GM19438 (cell line): ENCODE measurements around the gene PKN3.
"Not testable (repeated sequence)": the region's sequence is repeated elsewhere in the genome, so short reads cannot be mapped to it uniquely, and the experiment has no call there.

ENCODE experiments used
- ATAC-seq: cut with Tn5 transposase; IDR thresholded peaks from one replicate; pipeline ENCODE4 v1.9.1; 2021; ENCODE audit warnings: low read depth; ENCODE audit not compliant: unreplicated experiment

PKN3 gene

DNA sequence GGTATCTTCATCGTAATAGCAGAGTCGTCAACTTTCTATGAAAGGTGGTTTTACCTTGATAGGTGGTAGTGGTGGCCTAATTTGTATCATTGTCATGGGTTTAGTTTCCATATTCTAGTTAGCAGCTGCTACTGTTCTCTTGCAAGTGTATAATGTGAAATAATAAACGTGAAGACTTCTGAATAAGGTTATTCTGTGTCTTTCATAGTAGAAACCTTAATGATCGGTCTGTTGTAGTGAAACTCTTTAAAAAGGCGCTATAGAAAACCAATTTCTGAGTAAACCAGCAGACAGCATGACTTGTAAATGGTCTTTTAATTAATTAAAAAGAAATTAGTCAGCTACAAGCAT lies 11.6 kb upstream of the PKN3 start:
- ATAC-seq, result no peak

DNA sequence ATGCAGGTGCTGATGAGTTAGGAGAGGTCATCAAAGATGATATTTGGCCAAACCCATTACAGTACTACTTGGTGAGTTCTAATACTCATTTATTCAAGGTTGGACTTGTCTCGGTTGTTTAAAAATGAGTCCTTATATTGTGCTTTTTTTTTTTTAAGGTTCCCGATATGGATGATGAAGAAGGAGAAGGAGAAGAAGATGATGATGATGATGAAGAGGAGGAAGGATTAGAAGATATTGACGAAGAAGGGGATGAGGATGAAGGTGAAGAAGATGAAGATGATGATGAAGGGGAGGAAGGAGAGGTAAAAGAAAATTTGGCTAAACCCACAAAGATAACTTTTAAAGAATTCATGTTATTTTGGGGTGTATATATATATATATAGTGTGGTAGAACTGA lies 8.6 kb upstream of the PKN3 start:
- not testable (repeated sequence) for ATAC-seq

DNA sequence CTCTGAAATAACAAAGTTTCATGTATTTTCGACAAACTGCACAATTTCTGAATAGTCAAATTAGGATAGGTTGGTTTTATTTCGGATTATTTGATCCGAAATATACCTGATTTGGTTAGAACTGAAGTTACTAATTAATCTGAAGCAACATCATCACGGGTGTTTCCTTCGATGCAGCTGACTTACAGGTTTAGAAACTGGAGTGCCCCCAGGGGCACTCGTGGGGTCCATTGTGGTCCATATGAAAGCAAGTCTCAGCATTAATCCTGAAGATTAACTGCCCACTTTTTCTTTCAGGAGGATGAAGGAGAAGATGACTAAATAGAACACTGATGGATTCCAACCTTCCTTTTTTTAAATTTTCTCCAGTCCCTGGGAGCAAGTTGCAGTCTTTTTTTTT lies 8.0 kb upstream of the PKN3 start:
- no peak for ATAC-seq

DNA sequence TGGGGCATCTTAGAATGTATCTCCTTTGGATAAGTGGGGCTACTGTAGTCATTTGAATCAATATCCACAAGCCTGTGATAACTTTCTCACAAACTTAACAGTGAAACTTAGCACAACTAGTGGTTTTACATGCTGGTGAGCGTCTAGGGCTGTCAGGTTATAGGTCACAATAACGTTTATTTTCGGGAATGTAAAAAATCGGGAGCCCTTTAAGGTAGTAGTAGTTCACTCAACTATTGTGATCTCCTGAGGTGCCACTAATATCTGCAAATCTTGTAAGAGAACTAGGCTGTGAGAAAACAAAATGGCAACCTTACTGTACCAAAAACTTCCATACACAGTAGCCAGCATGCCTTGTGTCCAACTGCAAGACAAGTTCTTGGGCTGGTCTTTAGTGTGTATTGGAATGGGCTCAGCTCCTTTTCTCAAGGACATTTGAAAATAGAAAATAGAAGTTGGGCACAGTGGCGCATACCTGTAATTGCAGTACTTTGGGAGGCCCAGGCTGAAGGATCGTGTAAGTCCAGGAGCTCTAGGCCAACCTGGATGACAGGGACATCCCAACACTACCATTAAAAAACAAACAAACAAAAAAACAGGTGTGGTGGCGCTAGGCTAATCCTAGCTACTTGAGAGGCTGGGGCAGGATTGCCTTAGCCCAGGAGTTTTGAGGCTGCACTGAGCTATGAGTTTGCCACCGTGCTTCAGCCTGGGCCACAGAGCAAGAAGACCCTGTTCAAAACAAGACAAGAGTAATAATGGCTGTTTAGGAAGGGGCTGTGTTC lies 5.2 kb upstream of the PKN3 start:
- no peak for ATAC-seq

DNA sequence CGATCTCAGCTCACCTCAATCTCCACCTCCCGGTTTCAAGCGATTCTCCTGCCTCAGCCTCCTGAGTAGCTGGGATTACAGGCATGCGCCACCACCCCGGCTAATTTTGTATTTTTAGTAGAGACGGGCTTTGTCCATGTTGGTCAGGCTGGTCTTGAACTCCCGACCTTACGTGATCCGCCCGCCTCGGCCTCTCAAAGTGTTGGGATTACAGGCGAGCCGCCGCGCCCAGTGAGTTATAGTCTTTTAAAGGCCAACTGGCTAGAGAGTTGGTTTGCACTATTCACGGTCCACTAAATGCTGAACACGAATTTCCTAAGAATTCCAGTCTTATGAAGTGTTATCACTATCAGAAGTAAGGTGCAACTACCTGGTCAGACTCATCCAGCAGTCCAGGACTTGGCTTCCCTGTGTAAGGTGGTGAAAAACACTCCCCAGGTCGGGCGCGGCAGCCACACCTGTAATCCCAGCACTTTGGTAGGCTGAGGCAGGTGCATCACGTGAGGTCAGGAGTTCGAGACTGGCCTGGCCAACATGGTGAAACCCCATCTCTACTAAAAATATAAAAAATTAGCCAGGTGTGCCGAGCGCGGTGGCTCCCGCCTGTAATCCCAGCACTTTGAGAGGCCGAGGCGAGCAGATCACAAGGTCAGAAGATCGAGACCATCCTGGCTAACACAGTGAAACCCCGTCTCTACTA lies 3.1 kb upstream of the PKN3 start:
- ATAC-seq, result not testable (repeated sequence)

DNA sequence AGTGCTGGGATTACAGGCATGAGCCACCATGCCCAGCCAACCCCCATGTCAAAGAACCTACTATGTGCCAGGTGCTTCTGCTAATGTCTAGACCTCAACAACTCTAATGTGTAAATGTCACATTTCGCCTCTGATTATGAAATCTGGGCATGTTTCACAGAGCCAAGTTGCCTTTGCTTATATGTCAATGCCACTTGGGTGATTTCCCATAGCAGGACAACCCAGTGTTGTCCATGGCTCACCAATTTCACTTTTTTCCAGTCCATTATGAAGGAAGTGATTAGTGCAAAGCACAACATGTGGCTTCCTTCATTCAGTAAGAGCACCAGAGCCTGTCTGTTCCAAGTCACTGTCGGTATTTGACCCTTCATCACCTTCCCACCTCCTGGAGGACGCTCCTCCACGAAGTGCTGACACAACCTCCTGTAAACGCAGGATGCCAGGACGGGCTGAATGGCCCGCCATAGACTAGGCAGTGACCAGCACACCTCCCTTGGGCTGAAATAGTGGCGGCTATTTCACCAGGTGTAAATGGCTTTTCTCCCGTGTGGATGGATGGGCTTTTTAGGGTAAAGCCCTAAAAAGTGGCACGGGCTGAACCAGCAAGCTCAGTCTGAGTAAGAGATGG lies 962 bp upstream of the PKN3 start:
- no peak for ATAC-seq

DNA sequence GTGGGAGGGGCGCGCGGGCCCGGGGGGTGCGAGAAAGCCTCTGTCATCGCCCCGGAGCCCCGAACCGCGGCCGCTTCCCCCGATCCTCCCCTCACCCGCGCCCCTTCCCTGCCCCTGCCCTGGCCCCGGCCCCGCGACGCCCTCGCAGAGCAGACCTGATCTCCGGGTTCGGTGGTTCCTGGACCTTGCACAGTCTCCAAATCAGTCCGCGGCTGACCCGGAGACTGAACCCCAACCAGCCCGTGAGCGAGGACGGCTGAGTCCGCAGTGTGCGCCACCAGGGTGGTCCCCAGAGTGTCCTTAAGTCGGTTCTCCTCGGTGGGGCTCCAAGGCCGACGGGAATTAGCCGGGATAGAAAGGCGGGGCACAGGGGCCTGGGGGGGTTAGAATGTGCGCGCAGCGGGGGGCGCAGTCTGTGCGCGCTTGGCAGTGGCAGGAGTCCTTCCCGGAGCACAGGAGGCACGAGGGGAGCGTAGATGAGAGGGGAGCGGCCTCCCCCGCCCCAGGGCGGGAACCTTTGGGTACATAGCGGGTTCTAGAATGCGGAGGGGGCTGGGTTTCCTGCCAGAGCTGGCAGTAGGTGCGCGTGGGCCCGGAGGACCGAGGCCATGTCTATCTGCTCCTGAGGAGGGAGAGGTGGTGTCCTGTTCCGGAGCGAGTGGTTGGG lies 779 bp downstream of the PKN3 start:
- ATAC-seq, result peak; percentile 18

DNA sequence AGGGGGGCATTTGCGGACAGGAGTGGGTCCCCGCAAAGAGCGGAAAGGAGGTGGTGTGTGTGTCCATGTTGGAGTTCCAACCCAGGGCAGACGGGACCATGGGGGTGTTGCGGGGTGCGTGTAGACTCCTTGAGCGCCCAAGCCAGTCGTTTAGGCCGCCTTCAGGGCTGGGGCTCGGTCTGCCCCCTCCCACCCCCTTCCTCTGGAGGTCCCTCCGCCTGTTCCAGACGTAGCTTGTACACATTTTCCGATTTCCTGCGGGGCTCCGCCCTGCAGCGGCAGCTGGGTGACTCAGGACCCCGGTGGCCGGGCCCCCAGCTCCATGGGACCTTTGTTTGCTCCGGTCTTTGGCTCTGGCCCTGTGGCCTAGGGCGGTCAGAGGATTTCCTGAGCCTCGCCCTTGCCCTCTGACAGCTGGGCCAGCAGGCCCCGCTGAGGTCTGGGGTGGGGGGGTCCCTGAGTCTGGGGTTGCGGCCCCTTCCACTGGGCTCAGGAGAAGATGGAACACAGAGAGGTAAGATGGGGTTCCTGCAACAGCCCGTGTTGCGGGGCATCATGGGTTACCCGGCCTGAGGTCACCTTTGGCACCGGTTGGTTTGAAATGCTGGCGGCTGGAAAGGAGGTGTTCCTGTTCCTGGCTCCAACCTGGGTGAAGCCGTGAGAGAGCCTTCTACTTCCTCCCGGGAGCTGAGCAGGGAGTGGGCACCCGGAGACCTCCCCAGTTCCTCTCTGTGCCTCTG lies 1.5 kb downstream of the PKN3 start:
- no peak for ATAC-seq

DNA sequence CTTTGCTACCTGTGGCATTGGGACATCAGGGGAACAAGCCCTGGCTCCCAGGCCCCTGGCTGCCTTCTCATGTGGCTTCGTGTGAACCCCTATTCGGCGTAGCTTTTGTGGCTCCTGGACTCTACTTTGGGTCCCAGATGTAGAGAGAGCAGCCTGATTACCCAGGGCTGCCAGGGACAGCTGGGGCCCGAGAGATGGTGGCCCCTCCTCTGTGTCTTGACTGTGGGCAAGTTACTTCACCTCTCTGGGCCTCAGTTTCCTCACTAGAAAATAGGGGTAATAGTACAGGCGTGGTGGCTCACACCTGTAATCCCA lies 2.0 kb downstream of the PKN3 start:
- no peak for ATAC-seq

DNA sequence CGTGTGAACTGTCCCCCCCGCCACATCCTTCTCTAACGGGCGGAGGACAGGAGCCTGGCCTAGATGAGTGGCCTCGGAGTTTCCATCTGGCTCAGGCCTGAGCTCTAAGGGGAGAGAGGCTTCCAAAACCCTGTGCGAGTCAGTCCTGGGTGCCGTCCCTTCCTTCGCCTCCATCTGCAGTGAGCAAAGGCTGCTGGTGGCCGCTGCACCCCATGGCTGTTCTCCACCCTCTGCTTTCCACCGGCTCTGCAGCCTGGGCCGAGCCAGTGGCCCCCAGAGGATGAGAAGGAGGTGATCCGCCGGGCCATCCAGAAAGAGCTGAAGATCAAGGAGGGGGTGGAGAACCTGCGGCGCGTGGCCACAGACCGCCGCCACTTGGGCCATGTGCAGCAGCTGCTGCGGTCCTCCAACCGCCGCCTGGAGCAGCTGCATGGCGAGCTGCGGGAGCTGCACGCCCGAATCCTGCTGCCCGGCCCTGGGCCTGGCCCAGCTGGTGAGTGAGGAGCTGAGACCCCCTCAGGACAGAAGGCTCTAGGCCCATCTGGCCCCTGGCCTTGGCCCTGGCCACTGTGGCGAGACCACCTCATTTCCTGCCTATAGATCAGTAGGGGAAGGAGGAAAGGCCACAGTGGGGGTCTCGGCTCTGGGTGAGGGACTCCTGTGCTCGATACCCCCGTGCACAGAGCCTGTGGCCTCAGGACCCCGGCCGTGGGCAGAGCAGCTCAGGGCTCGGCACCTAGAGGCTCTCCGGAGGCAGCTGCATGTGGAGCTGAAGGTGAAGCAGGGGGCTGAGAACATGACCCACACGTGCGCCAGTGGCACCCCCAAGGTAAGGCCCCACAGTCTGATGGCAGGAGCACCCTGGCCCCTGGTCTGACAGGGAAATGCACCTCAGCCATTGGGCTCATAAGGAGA lies 3.0 kb downstream of the PKN3 start:
- no peak for ATAC-seq

DNA sequence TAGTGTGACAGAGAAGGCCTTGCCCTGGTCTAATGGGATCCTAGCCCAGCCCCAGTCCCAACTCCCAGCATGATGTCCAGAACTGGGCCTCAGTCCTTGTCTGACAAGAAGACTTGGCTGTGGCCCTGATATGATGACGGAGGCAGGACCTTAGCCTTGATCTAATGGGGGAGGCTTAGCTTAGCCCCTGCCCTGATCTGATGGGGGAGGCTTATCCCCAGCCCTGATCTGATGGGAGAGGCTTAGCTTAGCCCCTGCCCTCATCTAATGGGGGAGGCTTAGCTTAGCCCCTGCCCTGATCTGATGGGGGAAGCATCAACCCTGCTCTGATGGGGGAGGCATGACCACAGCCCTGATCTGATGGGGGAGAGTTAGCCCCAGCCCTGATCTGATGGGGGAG lies 3.7 kb downstream of the PKN3 start:
- no peak for ATAC-seq

DNA sequence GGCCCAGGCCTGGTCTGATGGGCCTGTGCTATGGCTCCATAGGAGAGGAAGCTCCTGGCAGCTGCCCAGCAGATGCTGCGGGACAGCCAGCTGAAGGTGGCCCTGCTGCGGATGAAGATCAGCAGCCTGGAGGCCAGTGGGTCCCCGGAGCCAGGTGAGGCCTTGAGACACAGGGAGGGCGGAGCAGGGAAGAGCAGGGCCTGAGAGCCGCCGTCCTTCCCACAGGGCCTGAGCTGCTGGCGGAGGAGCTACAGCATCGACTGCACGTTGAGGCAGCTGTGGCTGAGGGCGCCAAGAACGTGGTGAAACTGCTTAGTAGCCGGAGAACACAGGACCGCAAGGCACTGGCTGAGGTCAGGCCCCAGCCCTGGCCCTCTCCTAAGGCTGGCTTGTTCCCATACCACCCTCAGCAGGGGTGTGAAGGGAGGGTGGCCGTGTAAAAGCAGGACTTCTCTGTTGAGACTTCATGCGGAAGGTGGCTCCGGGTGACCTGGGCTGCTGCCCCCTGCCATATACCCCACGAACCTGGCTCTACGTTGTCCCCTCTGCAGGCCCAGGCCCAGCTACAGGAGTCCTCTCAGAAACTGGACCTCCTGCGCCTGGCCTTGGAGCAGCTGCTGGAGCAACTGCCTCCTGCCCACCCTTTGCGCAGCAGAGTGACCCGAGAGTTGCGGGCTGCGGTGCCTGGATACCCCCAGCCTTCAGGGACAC lies 4.5 kb downstream of the PKN3 start:
- no peak for ATAC-seq

DNA sequence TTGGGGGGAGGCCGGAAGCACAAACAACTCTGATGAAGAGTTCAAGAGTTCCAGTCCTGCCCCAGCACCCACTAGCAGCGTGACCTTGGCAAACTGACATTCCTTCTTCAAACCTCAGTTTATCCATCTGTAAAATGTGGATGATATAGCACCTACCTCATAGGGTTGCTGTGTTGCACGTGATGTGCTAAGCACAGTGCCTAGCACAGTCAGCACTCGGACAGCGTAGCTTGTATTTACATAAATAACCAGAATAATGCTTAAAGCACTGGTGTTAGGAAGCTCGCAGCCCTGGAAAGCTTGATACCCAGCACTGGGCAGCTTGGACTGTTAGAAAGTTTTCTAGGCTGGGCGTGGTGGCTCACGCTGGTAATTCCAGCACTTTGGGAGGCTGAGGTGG lies 5.1 kb downstream of the PKN3 start:
- ATAC-seq, result no peak

DNA sequence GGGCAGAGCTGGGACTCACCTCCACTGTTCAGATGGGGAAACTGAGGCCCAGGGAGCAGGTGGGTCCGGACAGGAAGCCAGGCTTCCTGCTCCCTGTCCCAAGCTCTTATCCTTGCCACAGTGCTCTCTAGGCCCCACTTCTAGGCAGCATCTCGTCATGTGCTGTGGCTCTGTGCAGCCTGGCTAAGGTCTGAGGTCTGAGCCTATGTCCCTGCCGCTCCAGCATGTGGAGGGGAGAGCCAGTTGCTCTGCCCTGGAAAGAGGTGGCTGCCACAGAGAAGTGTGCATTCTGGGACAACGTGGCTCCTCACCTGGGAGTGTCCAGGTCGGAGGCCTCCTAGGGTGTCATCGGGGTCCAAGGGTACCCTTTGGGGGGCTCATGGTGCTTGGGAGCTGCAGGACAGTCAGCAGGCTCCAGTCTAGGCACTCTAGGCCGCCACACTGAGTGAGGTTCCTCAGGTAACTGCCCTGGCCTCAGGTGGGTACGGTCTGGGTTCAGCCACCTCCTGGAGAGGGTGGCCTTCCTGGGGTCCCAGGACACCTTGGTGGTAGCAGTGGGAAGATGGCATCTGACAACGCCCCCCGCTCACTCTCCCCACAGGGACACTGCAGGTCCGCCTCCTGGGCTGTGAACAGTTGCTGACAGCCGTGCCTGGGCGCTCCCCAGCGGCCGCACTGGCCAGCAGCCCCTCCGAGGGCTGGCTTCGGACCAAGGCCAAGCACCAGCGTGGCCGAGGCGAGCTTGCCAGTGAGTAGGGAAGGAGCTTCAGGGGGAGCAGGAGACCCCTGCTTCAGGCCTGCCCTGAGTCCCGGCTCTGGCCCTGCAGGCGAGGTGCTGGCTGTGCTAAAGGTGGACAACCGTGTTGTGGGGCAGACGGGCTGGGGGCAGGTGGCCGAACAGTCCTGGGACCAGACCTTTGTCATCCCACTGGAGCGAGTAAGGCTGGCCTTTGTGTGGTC lies 10.4 kb downstream of the PKN3 start:
- ATAC-seq, result no peak

DNA sequence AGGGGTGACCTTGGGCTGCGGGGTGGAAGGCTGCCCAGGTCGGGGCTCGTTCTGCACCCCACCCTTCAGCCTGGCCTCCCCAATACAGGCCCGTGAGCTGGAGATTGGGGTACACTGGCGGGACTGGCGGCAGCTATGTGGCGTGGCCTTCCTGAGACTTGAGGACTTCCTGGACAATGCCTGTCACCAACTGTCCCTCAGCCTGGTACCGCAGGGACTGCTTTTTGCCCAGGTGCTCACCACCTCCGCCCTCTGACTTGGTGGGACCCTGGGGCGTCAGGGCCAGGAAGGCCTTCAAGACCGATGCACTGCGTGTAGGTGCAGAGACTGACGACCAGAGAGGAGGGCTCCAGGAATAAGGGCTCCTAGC lies 11.1 kb downstream of the PKN3 start:
- no peak for ATAC-seq

DNA sequence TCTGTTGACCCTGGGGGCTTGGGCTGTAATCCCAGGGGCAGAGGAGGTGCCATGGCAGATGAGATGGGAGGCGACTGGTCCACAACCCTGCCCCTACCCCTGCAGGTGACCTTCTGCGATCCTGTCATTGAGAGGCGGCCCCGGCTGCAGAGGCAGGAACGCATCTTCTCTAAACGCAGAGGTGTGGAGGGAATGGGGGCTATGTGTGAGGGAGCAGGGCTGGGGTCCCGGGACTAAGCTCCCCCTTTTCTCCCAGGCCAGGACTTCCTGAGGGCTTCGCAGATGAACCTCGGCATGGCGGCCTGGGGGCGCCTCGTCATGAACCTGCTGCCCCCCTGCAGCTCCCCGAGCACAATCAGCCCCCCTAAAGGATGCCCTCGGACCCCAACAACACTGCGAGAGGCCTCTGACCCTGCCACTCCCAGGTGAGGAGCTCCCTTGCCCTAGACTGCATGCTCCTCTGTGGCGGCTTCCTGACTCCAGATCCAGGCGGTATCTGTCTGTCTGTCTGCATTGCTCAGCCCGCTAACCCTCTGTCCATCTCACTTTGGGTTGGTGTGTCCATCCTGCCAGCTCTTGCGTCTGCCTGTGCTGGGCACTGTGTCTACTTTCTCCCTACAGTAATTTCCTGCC lies 11.8 kb downstream of the PKN3 start:
- no peak for ATAC-seq

DNA sequence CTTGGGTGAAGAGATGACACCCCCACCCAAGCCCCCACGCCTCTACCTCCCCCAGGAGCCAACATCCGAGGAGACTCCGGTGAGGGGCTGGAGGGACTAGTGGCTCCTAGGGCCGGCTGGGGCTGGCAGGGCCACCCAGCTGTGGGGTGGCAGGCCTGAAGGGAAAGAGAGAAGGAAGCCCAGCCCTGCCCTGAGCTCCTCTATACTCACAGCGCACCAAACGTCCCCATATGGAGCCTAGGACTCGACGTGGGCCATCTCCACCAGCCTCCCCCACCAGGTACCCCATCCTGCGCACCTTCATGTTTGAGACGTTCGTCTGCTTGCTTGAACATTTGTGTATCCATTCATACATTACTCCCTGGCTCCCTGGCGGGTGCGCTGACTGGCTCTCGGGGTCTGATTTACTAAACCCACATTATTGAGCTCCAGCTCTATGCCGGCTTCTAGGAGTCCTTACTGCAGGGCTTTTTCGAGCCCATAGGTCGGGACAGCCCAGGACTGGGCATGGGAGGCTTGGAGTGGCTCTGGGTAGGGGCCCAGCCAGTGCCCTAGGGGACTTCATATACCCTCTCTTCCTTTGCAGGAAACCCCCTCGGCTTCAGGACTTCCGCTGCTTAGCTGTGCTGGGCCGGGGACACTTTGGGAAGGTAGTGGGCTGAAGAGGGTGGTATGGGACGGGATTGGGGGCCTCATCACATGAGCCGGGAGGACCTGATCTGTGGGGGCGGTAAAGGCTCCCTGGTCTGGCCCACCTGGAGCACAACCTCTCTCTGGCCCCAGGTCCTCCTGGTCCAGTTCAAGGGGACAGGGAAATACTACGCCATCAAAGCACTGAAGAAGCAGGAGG lies 12.5 kb downstream of the PKN3 start:
- no peak for ATAC-seq
